Endothelial cell (in vitro differentiated cells): ENCODE data around the gene KRTDAP. TPM values are rescaled to one million over a fixed set of nuclear protein-coding genes. Genes with fewer than 3 reads are reported as not detected.
A peak's percentile ranks its signal among the peaks of the same experiment; 100 is the strongest.

Experiments
- DNase-seq: peaks from one replicate; pipeline ENCODE4 v3.0.0; 2021; ENCODE audit warnings: low spot score
- H3K27ac Mint-ChIP-seq: one replicate; pipeline ENCODE4 v1.8.0; 2021; ENCODE audit warnings: mixed read lengths, inconsistent platforms; ENCODE audit not compliant: unreplicated experiment
- H3K27me3 Mint-ChIP-seq: one replicate; pipeline ENCODE4 v1.8.0; 2021; ENCODE audit warnings: mild to moderate bottlenecking, moderate library complexity, mixed read lengths, inconsistent platforms; ENCODE audit not compliant: unreplicated experiment
- H3K36me3 Mint-ChIP-seq: one replicate; pipeline ENCODE4 v1.8.0; 2021; ENCODE audit warnings: mild to moderate bottlenecking, low read depth, mixed read lengths, inconsistent platforms; ENCODE audit not compliant: unreplicated experiment
- H3K4me1 Mint-ChIP-seq: one replicate; pipeline ENCODE4 v1.8.0; 2021; ENCODE audit warnings: mild to moderate bottlenecking, mixed read lengths, inconsistent platforms; ENCODE audit not compliant: unreplicated experiment
- H3K4me3 Mint-ChIP-seq: one replicate; pipeline ENCODE4 v1.8.0; 2021; ENCODE audit warnings: mild to moderate bottlenecking, mixed read lengths, inconsistent platforms; ENCODE audit not compliant: unreplicated experiment
- H3K9me3 Mint-ChIP-seq: one replicate; pipeline ENCODE4 v1.8.0; 2021; ENCODE audit warnings: mixed read lengths, inconsistent platforms; ENCODE audit not compliant: unreplicated experiment
- total RNA-seq: library from RNA; stranded (reverse); fragmentation: NEBNext Ultra II Directional; extraction: Animal tissue kit (Norgen Biotek cat#: 25700); gene quantifications from one replicate; pipeline ENCODE4 v1.2.1, GENCODE V29; 2021; ENCODE audit not compliant: unreplicated experiment
- TF ChIP-seq, protein P1 (sequence below): fragments of 200-600 bp; sonication (generic); IDR thresholded peaks from one replicate; pipeline ENCODE4 v1.5.0; 2021; ENCODE audit warnings: antibody characterized with exemption; ENCODE audit not compliant: unreplicated experiment

Gene KRTDAP
- total RNA-seq, 1 donor from 2014 or later: not detected

DNA sequence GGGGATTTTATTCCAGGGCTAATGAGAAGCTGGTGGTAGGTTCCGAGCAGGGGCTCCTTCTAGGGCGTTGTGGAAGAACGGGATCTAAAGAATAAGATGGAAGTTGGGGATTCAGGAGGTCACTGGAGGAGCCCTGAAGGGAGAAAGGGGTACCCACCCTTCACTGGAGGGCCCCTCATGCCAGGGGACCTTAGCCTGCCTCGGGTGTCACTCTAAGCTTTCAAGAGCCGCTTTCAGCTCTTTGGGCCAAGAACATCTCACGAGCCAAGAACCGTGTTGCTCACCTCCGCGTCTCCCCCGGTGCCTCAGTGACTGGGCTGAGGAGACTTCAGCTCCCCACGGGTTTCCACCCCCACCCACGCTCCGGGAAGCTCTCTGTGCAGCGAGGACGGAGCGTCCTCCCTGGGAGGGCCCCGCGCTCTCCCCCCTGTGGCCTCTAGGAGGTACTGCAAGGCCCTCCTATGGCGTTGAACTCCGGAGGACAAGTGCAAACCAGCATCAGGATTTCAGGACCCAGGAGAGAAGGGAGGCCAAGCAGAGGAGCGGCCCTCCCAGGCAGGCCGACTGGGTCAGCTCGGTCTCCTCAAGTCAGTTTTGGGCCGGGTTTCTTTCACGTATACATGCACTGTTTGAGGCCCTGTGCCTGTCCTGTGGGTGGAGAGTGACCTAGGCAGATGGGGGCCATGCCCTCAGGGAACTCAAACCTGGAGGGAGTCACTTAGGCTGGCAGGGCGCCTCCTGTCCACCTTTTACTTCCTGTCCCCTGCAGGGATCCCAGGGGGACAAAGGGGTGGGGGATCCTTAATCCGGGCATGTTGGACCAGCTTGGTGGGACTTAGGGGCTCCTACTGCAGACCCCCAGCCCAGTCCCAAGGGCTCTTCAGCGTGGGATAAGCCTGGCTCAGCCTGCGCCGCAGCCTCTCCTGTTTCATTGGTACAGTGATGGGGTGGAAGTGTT lies 5.1 kb upstream of the KRTDAP start:
- H3K4me3 Mint-ChIP-seq: no peak overlapping the region
- DNase-seq: peak; percentile 68
- H3K27me3 Mint-ChIP-seq: no peaks in the 10 kb centered on the region
- H3K9me3 Mint-ChIP-seq: no peaks in the 10 kb centered on the region
- no peaks in the 10 kb centered on the region for H3K4me1 Mint-ChIP-seq
- TF ChIP-seq, protein P1, sequence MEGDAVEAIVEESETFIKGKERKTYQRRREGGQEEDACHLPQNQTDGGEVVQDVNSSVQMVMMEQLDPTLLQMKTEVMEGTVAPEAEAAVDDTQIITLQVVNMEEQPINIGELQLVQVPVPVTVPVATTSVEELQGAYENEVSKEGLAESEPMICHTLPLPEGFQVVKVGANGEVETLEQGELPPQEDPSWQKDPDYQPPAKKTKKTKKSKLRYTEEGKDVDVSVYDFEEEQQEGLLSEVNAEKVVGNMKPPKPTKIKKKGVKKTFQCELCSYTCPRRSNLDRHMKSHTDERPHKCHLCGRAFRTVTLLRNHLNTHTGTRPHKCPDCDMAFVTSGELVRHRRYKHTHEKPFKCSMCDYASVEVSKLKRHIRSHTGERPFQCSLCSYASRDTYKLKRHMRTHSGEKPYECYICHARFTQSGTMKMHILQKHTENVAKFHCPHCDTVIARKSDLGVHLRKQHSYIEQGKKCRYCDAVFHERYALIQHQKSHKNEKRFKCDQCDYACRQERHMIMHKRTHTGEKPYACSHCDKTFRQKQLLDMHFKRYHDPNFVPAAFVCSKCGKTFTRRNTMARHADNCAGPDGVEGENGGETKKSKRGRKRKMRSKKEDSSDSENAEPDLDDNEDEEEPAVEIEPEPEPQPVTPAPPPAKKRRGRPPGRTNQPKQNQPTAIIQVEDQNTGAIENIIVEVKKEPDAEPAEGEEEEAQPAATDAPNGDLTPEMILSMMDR: peak; percentile 82
- H3K27ac Mint-ChIP-seq: no peak overlapping the region
- peaks cover 4% of the 10 kb centered on the region for H3K36me3 Mint-ChIP-seq

DNA sequence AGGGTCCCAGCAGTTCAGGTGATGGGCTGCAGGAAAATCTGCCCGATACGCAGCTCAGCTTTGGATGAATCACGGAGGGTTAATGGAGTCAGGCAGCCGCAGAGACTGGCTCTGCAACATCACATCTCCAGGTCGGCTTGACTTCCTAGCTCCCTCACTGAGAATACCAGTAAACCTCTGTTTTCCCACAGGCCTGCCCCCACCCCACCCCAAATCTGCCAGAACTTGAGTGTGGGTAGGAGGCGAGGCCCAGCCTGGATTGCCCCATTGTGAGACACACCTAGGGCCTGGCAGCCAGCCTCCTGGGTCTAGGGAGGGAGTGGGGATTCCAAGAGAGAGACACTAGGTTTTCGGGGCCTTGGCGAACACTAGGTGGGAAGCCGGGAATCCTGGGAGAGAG lies 3.7 kb upstream of the KRTDAP start:
- DNase-seq: no peak
- Mint-ChIP-seq H3K36me3 (peaks cover 4% of the 10 kb centered on the region), H3K4me3 (no peak overlapping the region), H3K9me3 (no peaks in the 10 kb centered on the region), H3K4me1 (no peaks in the 10 kb centered on the region), H3K27me3 (no peaks in the 10 kb centered on the region), H3K27ac (no peak overlapping the region)
- TF ChIP-seq, protein P1: no peak

DNA sequence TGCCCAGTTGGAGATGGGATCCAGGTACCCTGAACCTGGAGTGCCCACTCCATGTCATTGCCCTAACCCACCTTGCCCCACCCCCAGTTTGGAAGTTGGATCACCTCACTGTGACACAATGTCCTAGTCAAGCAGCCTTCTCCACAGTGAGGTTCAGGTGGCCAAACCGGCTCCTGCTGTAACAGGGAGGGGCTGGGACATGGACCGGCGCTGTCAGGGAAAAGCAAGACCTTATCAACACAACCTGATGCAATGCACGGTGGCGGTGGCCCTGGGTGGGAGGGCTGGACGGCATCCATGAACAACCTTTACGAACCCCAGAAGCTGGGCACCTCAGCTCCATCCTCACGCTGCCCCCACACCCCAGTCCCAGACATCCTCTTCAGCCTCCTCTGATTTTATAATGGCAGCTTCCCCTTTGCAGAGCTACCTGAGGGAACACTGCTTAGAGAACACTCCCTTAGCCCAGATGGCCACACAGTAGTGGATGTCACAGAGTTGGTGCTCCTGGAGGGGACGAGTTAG lies 1.6 kb upstream of the KRTDAP start:
- Mint-ChIP-seq H3K4me1 (no peaks in the 10 kb centered on the region), H3K27me3 (no peaks in the 10 kb centered on the region), H3K36me3 (no peaks in the 10 kb centered on the region), H3K4me3 (no peak overlapping the region), H3K27ac (no peak overlapping the region), H3K9me3 (no peaks in the 10 kb centered on the region)
- TF ChIP-seq, protein P1: no peak
- no peak for DNase-seq

DNA sequence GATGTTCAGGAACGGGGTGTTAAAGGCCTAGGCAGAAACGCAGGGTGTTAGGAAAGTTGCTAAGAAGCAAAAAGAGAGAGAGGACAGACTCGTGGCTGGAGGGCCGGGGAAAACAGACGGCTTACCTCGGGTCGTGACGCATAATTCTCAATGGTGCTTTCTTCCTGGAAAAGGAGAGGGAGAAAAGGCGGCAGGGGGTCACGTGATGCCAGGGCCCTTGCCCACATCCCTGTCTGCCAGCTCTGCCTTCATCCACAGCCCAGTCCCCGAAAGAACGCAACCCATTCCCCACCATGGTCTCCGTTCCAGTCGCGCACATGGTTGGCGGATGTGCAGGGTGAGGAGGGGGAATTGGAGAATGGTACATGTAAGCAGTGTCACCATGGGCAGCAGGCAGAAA lies 1.6 kb downstream of the KRTDAP start:
- Mint-ChIP-seq H3K4me1 (no peaks in the 10 kb centered on the region), H3K9me3 (no peaks in the 10 kb centered on the region), H3K36me3 (no peaks in the 10 kb centered on the region), H3K4me3 (no peak overlapping the region), H3K27ac (no peak overlapping the region), H3K27me3 (no peaks in the 10 kb centered on the region)
- TF ChIP-seq, protein P1: no peak
- no peak for DNase-seq

DNA sequence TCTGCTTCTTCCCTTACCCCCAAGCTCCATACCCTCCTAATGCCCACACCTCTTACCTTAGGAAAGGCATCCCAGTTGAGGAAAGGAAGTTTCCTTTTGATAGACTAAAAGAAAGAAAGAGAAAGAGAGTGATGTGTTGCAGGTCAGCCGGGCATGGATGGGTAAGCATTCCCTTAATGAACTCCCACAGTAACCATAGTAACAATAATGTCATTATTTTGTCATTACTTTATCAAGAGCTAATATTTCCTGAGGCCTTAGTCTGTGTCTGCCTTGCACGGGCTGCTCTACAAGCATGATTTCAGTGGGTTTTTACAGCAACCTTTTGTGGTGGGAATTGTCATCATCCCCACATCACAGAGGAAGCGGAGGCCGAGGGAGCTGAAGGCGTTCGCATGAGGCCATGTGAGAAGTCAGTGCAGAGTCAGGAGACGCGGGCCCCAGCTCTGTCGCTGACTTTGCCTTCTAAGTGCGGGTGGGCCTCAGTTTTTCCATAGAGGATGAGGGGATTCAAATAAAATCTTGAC lies 2.5 kb downstream of the KRTDAP start:
- H3K4me1 Mint-ChIP-seq: no peaks in the 10 kb centered on the region
- no peaks in the 10 kb centered on the region for H3K27me3 Mint-ChIP-seq
- H3K4me3 Mint-ChIP-seq: no peak overlapping the region
- no peak for DNase-seq
- H3K9me3 Mint-ChIP-seq: no peaks in the 10 kb centered on the region
- no peak overlapping the region for H3K27ac Mint-ChIP-seq
- no peaks in the 10 kb centered on the region for H3K36me3 Mint-ChIP-seq
- TF ChIP-seq, protein P1: no peak
